Prostate gland (tissue), 2 donors: ENCODE measurements around the gene PBX3. TPM values are rescaled to one million over a fixed set of nuclear protein-coding genes. Genes with fewer than 3 reads are reported as not detected.

ENCODE experiments used
- DNase-seq: peaks from one replicate; pipeline ENCODE4 v3.0.0-alpha.2; 2019; ENCODE audit warnings: low spot score
- H3K27ac ChIP-seq, 2 donors: fragments of 200-600 bp; sonication (generic); 2 replicates each; pipeline ENCODE4 v1.5.1; 2017 to 2019
- H3K27me3 ChIP-seq: fragments of 200-600 bp; sonication (generic); replicated peaks from 2 replicates; pipeline ENCODE4 v1.5.1; 2019; ENCODE audit not compliant: insufficient read depth
- H3K36me3 ChIP-seq, 2 donors: fragments of 200-600 bp; sonication (generic); 1 replicate in 1 of 2; 2 replicates in 1 of 2; pipeline versions ENCODE4 v1.5.1 to v1.8.1; 2017 to 2019
- H3K4me1 ChIP-seq: fragments of 200-600 bp; sonication (generic); replicated peaks from 2 replicates; pipeline ENCODE4 v1.5.1; 2019
- H3K4me3 ChIP-seq, 2 donors: fragments of 200-600 bp; sonication (generic); 2 replicates each; pipeline ENCODE4 v1.5.1; 2017 to 2019
- H3K9me3 ChIP-seq: fragments of 200-600 bp; sonication (generic); 2 replicates; pipeline ENCODE4 v1.5.1; 2017
- CTCF ChIP-seq, 4 experiments: fragments of 200-600 bp in 2 of 4; fragments of 450-650 bp in 2 of 4; sonication (generic) in 2 of 4; IDR thresholded peaks; 1 replicate in 3 of 4; 2 replicates in 1 of 4; pipeline ENCODE4 v1.5.1; 2016 to 2019; ENCODE audit warnings: antibody characterized with exemption in 4 of 4, mild to moderate bottlenecking in 2 of 4, moderate library complexity in 2 of 4
- POLR2A ChIP-seq: fragments of 450-650 bp; IDR thresholded peaks from one replicate; pipeline ENCODE4 v1.6.1; 2016; ENCODE audit warnings: antibody characterized with exemption, mild to moderate bottlenecking
- POLR2AphosphoS5 ChIP-seq: sonication (generic); formaldehyde crosslinking; IDR thresholded peaks from one replicate; pipeline ENCODE4 v1.6.1; 2017; ENCODE audit warnings: antibody characterized with exemption
- WGBS: methylation state at CpG from one replicate; pipeline ENCODE4 v1.1.5; 2018; 5-methylcytosine and 5-hydroxymethylcytosine counted together
- intact Hi-C: fragments of 100-400 bp; cut with DNase I; formaldehyde crosslinking; loops from one replicate; pipeline ENCODE4 v1.14.2; 2022
- total RNA-seq, 2 donors: library from RNA; depleted of rRNA; stranded (reverse); fragments of >200 nt; gene quantifications; one replicate each; pipeline ENCODE4 v1.1.0, GENCODE V29; 2016

The PBX3 gene
- total RNA-seq, 2 donors from 2014 or later = 48.5 to 77.6 TPM

- Histone ChIP-seq H3K27me3 (no peaks in the 10 kb centered on the region), H3K4me3 (no peak overlapping the region), H3K27ac (no peak overlapping the region), H3K36me3 (no peaks in the 10 kb centered on the region), H3K4me1 (no peaks in the 10 kb centered on the region), H3K9me3 (no peaks in the 10 kb centered on the region)
- WGBS = 97% methylated on average over 2 of the region's 2 CpGs
- no peak for DNase-seq
- no peak for TF ChIP-seq POLR2AphosphoS5
- TF ChIP-seq POLR2A = no peak
- TF ChIP-seq CTCF (IDR thresholded peaks at IDR 0.05) = no peak
- intact Hi-C loops = no loop called here
These were observed 196.7 kb downstream of the PBX3 start for GRCh38 chr9:125943831-125944230.

- intact Hi-C loops = no loop called here
- no peaks in the 10 kb centered on the region for H3K4me1 ChIP-seq
- H3K27me3 ChIP-seq = no peaks in the 10 kb centered on the region
- no peaks in the 10 kb centered on the region for H3K9me3 ChIP-seq
- TF ChIP-seq POLR2AphosphoS5 (no peak), CTCF (IDR thresholded peaks at IDR 0.05) (no peak), POLR2A (no peak)
- no peak overlapping the region for H3K4me3 ChIP-seq
- no peaks in the 10 kb centered on the region for H3K36me3 ChIP-seq
- no peak for DNase-seq
- no peak overlapping the region for H3K27ac ChIP-seq
These were observed 199.2 kb downstream of the PBX3 start for GRCh38 chr9:125946397-125946796.

GRCh38 chr9:125948887-125949596, 201.9 kb downstream of the PBX3 start:
- Histone ChIP-seq H3K27ac (no peak overlapping the region), H3K36me3 (no peaks in the 10 kb centered on the region), H3K9me3 (no peaks in the 10 kb centered on the region), H3K4me3 (no peak overlapping the region), H3K4me1 (no peaks in the 10 kb centered on the region), H3K27me3 (no peaks in the 10 kb centered on the region)
- intact Hi-C loops = no loop called here
- DNase-seq = no peak
- no peak for TF ChIP-seq POLR2A
- TF ChIP-seq POLR2AphosphoS5 = no peak
- no peak for TF ChIP-seq CTCF (IDR thresholded peaks at IDR 0.05)
- WGBS = 72% methylated on average over 4 of the region's 4 CpGs

DNA sequence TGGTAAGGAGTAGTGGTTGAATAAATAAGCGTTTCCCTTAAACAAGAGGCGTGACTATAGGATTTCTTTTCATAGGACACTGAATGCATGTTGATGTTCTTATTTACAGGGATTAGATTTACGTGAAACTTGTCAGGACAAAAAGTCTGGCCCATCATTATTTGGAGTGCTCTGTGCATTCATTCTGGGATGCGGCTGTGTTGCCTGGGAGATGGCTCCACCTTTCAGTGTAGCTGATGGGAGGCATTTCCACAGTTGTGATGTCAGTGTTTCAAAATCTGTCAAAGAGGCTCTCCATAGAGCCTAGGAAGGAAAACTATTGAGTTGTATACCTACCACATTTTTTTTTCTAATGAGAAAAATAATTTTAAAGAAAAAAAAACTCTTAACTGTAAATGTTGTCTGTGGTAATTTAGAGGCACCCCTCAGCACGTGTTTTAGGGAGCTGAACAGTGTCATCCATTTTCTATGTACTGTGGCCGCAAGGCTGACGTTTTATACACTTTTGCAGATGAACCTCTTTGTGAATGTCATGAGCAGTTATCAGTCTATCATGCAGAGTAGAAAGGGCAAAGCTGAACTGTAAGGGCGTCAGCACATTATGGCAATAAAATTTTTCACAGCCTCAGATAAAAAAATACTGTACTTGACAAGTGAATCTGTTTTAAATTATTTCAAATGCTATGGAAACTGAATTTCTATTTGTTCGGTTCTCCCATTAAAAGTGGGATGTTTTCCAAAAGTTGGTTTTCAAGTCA, 202.7 kb downstream of the PBX3 start:
- TF ChIP-seq CTCF (IDR thresholded peaks at IDR 0.05) = no peak
- TF ChIP-seq POLR2AphosphoS5 = no peak
- no peak for TF ChIP-seq POLR2A
- H3K27ac ChIP-seq = no peak overlapping the region
- no peaks in the 10 kb centered on the region for H3K27me3 ChIP-seq
- H3K9me3 ChIP-seq = no peaks in the 10 kb centered on the region
- H3K4me3 ChIP-seq = no peak overlapping the region
- no peaks in the 10 kb centered on the region for H3K4me1 ChIP-seq
- intact Hi-C loops = no loop called here
- DNase-seq = no peak
- 87% methylated on average over 9 of the region's 9 CpGs for WGBS
- no peaks in the 10 kb centered on the region for H3K36me3 ChIP-seq
